HL-60 (cell line): ENCODE data around the gene TRPM6.

Experiments used
- GABPA ChIP-seq: IDR thresholded peaks from 2 replicates; pipeline ENCODE4 v1.6.1; 2012; ENCODE audit warnings: low read depth
- POLR2AphosphoS5 ChIP-seq: IDR thresholded peaks from 2 replicates; pipeline ENCODE4 v1.6.1; 2012; ENCODE audit warnings: low read depth
- SPI1 ChIP-seq: IDR thresholded peaks from 2 replicates; pipeline ENCODE4 v1.6.1; 2012; ENCODE audit warnings: low read depth, mild to moderate bottlenecking, borderline replicate concordance
- TF ChIP-seq, protein P1 (sequence below): IDR thresholded peaks from one replicate; pipeline ENCODE4 v1.5.1; 2011; ENCODE audit warnings: low read length, control low read depth, inconsistent platforms; ENCODE audit not compliant: insufficient read depth
- TF ChIP-seq, protein P2 (sequence below): IDR thresholded peaks from 2 replicates; pipeline ENCODE4 v1.6.1; 2012; ENCODE audit warnings: low read depth; ENCODE audit not compliant: insufficient replicate concordance

DNA sequence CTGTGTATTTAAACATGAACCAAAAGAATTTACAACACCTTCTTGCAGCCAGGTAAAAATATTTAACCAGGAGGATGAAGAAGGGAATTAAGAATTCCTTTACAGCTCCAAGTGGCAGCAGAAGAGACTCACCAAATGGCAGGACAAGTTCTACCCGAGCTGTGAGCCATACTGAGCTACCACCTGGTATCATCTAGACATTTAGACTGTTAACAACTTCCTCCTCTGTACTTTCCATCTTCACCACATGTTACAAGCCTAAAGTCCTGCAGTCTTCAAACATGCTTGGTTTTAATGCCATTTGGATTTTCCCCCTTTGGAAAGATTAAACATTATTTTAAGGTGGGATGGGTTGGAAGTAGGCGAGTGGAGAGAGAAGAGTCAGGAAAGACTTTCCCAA is 190.2 kb downstream of the TRPM6 start:
- TF ChIP-seq, protein P1, sequence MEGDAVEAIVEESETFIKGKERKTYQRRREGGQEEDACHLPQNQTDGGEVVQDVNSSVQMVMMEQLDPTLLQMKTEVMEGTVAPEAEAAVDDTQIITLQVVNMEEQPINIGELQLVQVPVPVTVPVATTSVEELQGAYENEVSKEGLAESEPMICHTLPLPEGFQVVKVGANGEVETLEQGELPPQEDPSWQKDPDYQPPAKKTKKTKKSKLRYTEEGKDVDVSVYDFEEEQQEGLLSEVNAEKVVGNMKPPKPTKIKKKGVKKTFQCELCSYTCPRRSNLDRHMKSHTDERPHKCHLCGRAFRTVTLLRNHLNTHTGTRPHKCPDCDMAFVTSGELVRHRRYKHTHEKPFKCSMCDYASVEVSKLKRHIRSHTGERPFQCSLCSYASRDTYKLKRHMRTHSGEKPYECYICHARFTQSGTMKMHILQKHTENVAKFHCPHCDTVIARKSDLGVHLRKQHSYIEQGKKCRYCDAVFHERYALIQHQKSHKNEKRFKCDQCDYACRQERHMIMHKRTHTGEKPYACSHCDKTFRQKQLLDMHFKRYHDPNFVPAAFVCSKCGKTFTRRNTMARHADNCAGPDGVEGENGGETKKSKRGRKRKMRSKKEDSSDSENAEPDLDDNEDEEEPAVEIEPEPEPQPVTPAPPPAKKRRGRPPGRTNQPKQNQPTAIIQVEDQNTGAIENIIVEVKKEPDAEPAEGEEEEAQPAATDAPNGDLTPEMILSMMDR = no peak
- no peak for TF ChIP-seq POLR2AphosphoS5
- TF ChIP-seq, protein P2, sequence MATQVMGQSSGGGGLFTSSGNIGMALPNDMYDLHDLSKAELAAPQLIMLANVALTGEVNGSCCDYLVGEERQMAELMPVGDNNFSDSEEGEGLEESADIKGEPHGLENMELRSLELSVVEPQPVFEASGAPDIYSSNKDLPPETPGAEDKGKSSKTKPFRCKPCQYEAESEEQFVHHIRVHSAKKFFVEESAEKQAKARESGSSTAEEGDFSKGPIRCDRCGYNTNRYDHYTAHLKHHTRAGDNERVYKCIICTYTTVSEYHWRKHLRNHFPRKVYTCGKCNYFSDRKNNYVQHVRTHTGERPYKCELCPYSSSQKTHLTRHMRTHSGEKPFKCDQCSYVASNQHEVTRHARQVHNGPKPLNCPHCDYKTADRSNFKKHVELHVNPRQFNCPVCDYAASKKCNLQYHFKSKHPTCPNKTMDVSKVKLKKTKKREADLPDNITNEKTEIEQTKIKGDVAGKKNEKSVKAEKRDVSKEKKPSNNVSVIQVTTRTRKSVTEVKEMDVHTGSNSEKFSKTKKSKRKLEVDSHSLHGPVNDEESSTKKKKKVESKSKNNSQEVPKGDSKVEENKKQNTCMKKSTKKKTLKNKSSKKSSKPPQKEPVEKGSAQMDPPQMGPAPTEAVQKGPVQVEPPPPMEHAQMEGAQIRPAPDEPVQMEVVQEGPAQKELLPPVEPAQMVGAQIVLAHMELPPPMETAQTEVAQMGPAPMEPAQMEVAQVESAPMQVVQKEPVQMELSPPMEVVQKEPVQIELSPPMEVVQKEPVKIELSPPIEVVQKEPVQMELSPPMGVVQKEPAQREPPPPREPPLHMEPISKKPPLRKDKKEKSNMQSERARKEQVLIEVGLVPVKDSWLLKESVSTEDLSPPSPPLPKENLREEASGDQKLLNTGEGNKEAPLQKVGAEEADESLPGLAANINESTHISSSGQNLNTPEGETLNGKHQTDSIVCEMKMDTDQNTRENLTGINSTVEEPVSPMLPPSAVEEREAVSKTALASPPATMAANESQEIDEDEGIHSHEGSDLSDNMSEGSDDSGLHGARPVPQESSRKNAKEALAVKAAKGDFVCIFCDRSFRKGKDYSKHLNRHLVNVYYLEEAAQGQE = no peak
- no peak for TF ChIP-seq GABPA
- no peak for TF ChIP-seq SPI1
